Measurements from ENCODE around the gene PPFIA1. TPM values are rescaled to one million over a fixed set of nuclear protein-coding genes. Genes with fewer than 3 reads are reported as not detected.

Gene PPFIA1
- polyA plus RNA-seq, 2 of the 4 experiments (the other 2 are of a cell fraction): 23.3 to 45.6 TPM

DNA sequence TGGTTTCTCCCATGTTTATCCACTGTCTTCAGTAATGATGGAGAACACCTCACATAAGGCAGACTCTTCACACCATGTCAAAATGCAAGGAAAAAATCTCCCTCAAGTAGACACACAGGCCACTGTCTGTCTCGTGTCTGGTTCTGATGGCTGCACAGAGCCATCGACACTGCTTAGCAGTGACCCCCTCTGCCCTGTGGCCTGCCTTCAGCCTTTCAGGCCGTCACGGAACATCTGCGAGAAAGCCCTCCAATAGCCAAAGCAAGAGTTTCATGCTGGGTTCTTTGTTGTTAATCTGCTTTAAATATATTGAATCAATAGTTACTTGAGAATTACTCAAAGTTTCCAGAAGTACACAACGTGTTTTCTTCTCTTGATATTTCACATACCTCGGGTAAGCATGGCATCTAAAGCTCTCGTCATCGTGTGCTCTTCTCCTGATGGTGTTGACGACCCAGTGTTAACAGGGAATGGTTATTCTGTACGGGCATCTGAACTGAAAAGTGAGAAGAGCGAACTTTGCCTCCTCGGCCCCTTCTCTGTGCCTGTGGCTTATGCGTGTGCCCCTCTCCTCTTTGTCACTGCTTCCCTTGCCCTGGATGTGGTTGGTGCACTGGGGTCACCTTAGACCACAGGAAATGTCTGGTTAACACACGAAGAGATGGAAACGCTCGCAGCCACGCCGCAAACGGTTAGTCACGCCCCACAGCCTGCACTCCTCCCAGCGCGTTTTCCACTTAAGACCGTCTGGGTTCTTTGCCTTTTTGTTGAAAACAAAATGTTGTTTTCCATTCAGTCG, 94.5 kb downstream of the PPFIA1 start:
- POLR2A ChIA-PET: no interaction called here
- Histone ChIP-seq H3K4me2 (no peak overlapping the region), H3K4me1 (no peaks in the 10 kb centered on the region), H3K27ac (no peak overlapping the region), H3K9me3 (no peaks in the 10 kb centered on the region), H3K4me3 (no peak overlapping the region)
- ATAC-seq: no peak
- TF ChIP-seq EHMT2 (IDR thresholded peaks at IDR 0.05; ENCODE audit: low read depth) (no peak), ESRRA (IDR thresholded peaks at IDR 0.05; ENCODE audit: borderline replicate concordance, low read length) (no peak), RAD21 (conservative IDR thresholded peaks at IDR 0.05 in 1 of 2, IDR thresholded peaks at IDR 0.05 in 1 of 2) (no peak), SMC3 (IDR thresholded peaks at IDR 0.05) (no peak), TP53 (CRISPR knock-in tag; IDR thresholded peaks at IDR 0.05) (no peak), FOXS1 (CRISPR knock-in tag; IDR thresholded peaks at IDR 0.05) (no peak), HOXA7 (CRISPR knock-in tag; IDR thresholded peaks at IDR 0.05) (no peak), HEYL (CRISPR knock-in tag; IDR thresholded peaks at IDR 0.05) (no peak), FOSB (CRISPR knock-in tag; IDR thresholded peaks at IDR 0.05) (no peak), CHD4 (IDR thresholded peaks at IDR 0.05; ENCODE audit: borderline replicate concordance) (no peak), POLR2A (IDR thresholded peaks at IDR 0.05; ENCODE audit: low read length) (no peak), ZSCAN20 (CRISPR knock-in tag; IDR thresholded peaks at IDR 0.05) (no peak), HOXB5 (CRISPR knock-in tag; IDR thresholded peaks at IDR 0.05) (no peak), RNF2 (IDR thresholded peaks at IDR 0.05; ENCODE audit: borderline replicate concordance, low read depth) (no peak)
- TF ChIP-seq, protein P1, sequence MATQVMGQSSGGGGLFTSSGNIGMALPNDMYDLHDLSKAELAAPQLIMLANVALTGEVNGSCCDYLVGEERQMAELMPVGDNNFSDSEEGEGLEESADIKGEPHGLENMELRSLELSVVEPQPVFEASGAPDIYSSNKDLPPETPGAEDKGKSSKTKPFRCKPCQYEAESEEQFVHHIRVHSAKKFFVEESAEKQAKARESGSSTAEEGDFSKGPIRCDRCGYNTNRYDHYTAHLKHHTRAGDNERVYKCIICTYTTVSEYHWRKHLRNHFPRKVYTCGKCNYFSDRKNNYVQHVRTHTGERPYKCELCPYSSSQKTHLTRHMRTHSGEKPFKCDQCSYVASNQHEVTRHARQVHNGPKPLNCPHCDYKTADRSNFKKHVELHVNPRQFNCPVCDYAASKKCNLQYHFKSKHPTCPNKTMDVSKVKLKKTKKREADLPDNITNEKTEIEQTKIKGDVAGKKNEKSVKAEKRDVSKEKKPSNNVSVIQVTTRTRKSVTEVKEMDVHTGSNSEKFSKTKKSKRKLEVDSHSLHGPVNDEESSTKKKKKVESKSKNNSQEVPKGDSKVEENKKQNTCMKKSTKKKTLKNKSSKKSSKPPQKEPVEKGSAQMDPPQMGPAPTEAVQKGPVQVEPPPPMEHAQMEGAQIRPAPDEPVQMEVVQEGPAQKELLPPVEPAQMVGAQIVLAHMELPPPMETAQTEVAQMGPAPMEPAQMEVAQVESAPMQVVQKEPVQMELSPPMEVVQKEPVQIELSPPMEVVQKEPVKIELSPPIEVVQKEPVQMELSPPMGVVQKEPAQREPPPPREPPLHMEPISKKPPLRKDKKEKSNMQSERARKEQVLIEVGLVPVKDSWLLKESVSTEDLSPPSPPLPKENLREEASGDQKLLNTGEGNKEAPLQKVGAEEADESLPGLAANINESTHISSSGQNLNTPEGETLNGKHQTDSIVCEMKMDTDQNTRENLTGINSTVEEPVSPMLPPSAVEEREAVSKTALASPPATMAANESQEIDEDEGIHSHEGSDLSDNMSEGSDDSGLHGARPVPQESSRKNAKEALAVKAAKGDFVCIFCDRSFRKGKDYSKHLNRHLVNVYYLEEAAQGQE (IDR thresholded peaks at IDR 0.05): no peak
- TF ChIP-seq, protein P2, sequence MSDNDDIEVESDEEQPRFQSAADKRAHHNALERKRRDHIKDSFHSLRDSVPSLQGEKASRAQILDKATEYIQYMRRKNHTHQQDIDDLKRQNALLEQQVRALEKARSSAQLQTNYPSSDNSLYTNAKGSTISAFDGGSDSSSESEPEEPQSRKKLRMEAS (IDR thresholded peaks at IDR 0.05): no peak
- TF ChIP-seq, protein P3, sequence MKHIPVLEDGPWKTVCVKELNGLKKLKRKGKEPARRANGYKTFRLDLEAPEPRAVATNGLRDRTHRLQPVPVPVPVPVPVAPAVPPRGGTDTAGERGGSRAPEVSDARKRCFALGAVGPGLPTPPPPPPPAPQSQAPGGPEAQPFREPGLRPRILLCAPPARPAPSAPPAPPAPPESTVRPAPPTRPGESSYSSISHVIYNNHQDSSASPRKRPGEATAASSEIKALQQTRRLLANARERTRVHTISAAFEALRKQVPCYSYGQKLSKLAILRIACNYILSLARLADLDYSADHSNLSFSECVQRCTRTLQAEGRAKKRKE (CRISPR knock-in tag; IDR thresholded peaks at IDR 0.05; ENCODE audit: low read depth): no peak
- TF ChIP-seq, protein P4, sequence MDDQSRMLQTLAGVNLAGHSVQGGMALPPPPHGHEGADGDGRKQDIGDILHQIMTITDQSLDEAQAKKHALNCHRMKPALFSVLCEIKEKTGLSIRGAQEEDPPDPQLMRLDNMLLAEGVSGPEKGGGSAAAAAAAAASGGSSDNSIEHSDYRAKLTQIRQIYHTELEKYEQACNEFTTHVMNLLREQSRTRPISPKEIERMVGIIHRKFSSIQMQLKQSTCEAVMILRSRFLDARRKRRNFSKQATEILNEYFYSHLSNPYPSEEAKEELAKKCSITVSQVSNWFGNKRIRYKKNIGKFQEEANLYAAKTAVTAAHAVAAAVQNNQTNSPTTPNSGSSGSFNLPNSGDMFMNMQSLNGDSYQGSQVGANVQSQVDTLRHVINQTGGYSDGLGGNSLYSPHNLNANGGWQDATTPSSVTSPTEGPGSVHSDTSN (IDR thresholded peaks at IDR 0.05): no peak
- CTCF ChIA-PET: interaction anchor here (2.2 kb wide), 1 partner anchor 14 kb away, joined by 7 read pairs; no protein-coding TSS in a partner anchor
- WGBS (ENCODE audit: missing lambda C conversion rate): 95% methylated on average over 25 of the region's 25 CpGs
- DNase-seq (ENCODE audit: low read depth in 1 of 2, low spot score in 1 of 2): no peak
- FAIRE-seq: no peak

DNA sequence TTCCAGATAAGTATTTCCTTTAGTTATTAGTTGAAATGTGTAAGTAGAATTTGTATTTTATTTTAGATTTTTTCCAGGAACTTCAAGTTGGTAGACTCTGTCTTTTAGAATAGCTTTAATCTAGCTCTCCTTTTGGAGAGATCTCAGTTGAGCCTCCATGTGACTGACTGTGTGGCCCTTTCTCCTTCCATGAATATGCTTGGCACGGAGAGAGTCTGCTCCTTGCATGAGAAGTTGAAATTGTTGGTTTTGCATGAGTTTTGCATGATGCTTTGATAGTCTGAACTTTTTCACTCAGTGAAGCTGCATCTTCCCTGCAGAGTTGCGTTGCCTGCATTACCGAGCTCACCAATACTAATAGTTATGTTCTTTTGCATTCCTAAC, 95.0 kb downstream of the PPFIA1 start:
- no peaks in the 10 kb centered on the region for H3K9me3 ChIP-seq
- H3K27ac ChIP-seq: no peak overlapping the region
- DNase-seq (ENCODE audit: low read depth in 1 of 2, low spot score in 1 of 2) (no peak), FAIRE-seq (no peak), ATAC-seq (no peak)
- no peaks in the 10 kb centered on the region for H3K4me1 ChIP-seq
- ChIA-PET CTCF (interaction anchor here (2.2 kb wide), 1 partner anchor 13 kb away, joined by 7 read pairs; no protein-coding TSS in a partner anchor), POLR2A (no interaction called here)
- no peak overlapping the region for H3K4me3 ChIP-seq
- 91% methylated on average over 3 of the region's 3 CpGs for WGBS (ENCODE audit: missing lambda C conversion rate)
- TF ChIP-seq, protein P5, sequence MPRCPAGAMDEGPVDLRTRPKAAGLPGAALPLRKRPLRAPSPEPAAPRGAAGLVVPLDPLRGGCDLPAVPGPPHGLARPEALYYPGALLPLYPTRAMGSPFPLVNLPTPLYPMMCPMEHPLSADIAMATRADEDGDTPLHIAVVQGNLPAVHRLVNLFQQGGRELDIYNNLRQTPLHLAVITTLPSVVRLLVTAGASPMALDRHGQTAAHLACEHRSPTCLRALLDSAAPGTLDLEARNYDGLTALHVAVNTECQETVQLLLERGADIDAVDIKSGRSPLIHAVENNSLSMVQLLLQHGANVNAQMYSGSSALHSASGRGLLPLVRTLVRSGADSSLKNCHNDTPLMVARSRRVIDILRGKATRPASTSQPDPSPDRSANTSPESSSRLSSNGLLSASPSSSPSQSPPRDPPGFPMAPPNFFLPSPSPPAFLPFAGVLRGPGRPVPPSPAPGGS (IDR thresholded peaks at IDR 0.05): no peak
- TF ChIP-seq, protein P6, sequence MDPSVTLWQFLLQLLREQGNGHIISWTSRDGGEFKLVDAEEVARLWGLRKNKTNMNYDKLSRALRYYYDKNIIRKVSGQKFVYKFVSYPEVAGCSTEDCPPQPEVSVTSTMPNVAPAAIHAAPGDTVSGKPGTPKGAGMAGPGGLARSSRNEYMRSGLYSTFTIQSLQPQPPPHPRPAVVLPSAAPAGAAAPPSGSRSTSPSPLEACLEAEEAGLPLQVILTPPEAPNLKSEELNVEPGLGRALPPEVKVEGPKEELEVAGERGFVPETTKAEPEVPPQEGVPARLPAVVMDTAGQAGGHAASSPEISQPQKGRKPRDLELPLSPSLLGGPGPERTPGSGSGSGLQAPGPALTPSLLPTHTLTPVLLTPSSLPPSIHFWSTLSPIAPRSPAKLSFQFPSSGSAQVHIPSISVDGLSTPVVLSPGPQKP (IDR thresholded peaks at IDR 0.05; ENCODE audit: low read depth, low read length): no peak
- TF ChIP-seq FOSB (CRISPR knock-in tag; IDR thresholded peaks at IDR 0.05) (no peak), HDAC2 (IDR thresholded peaks at IDR 0.05) (no peak), BHLHE40 (IDR thresholded peaks at IDR 0.05; ENCODE audit: low read depth, low read length) (no peak), MAFK (IDR thresholded peaks at IDR 0.05; ENCODE audit: partially characterized antibody) (no peak), PHF8 (IDR thresholded peaks at IDR 0.05; ENCODE audit: borderline replicate concordance, low read depth) (no peak), ESRRA (IDR thresholded peaks at IDR 0.05; ENCODE audit: borderline replicate concordance, low read length) (no peak), RARB (CRISPR knock-in tag; IDR thresholded peaks at IDR 0.05) (no peak)
- TF ChIP-seq, protein P3 (CRISPR knock-in tag; IDR thresholded peaks at IDR 0.05; ENCODE audit: low read depth): no peak
- no peak overlapping the region for H3K4me2 ChIP-seq
